Activated CD4-positive, alpha-beta memory T cell treated with anti-CD3 and anti-CD28 coated beads, Interleukin-2, amount 10 ng/mL, durations not matched to agents 7 days and 5 days (primary cell): ENCODE measurements around the gene SEZ6L. TPM values are rescaled to one million over a fixed set of nuclear protein-coding genes. Genes with fewer than 3 reads are reported as not detected.
A peak's percentile ranks its signal among the peaks of the same experiment; 100 is the strongest.

Experiments used
- CTCF ChIA-PET: fragments of 350-600 bp; sonication (Branson Sonifier 250); formaldehyde crosslinking; loops from one replicate; lab custom pipeline; 2021; ENCODE audit warnings: antibody characterized with exemption, inconsistent platforms; lab: Charles Lee
- POLR2A ChIA-PET: fragments of 350-600 bp; sonication (Branson Sonifier 250); formaldehyde crosslinking; loops from one replicate; lab custom pipeline; 2021; ENCODE audit warnings: antibody characterized with exemption; lab: Charles Lee
- DNase-seq: peaks from one replicate; pipeline ENCODE4 v3.0.0-alpha.2; 2020
- H3K27ac Mint-ChIP-seq: one replicate; pipeline ENCODE4 v1.8.0; 2021; ENCODE audit warnings: mild to moderate bottlenecking, mixed read lengths
- H3K27me3 Mint-ChIP-seq: one replicate; pipeline ENCODE4 v1.8.0; 2021; ENCODE audit warnings: mixed read lengths
- H3K36me3 Mint-ChIP-seq: one replicate; pipeline ENCODE4 v1.8.0; 2021; ENCODE audit warnings: low read depth, mixed read lengths
- H3K4me1 Mint-ChIP-seq: one replicate; pipeline ENCODE4 v1.8.0; 2021; ENCODE audit warnings: mixed read lengths
- H3K4me3 Mint-ChIP-seq: one replicate; pipeline ENCODE4 v1.8.0; 2021; ENCODE audit warnings: mild to moderate bottlenecking, mixed read lengths
- H3K9me3 Mint-ChIP-seq: one replicate; pipeline ENCODE4 v1.8.0; 2021; ENCODE audit warnings: mixed read lengths
- total RNA-seq, 2 experiments: library from RNA; stranded (reverse); gene quantifications; one replicate each; pipeline ENCODE4 v1.2.3, GENCODE V29; 2021

Gene SEZ6L
- total RNA-seq, 2 experiments from 2014 or later = not detected

DNA sequence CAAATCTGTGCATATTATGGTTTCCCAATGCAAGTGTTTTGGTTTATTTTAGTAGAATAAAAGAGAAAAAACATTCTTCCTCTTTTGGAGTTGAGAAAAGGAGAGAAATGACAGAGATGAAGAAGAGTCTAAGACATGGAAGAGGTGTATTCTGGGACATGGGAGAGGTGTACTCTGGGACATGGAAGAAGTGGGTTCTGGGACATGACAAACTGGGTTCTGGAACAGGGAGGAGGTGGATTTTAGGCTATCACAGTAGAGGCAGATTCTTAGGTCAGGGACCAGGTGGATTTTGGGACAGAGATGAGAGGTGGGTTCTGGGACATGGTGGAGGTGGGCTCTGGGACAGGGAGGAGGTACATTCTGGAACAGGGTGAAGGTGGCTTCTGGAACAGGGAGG, 257.7 kb downstream of the SEZ6L start:
- H3K36me3 Mint-ChIP-seq = no peaks in the 10 kb centered on the region
- H3K4me3 Mint-ChIP-seq = peak overlapping the region; percentile 50

DNA sequence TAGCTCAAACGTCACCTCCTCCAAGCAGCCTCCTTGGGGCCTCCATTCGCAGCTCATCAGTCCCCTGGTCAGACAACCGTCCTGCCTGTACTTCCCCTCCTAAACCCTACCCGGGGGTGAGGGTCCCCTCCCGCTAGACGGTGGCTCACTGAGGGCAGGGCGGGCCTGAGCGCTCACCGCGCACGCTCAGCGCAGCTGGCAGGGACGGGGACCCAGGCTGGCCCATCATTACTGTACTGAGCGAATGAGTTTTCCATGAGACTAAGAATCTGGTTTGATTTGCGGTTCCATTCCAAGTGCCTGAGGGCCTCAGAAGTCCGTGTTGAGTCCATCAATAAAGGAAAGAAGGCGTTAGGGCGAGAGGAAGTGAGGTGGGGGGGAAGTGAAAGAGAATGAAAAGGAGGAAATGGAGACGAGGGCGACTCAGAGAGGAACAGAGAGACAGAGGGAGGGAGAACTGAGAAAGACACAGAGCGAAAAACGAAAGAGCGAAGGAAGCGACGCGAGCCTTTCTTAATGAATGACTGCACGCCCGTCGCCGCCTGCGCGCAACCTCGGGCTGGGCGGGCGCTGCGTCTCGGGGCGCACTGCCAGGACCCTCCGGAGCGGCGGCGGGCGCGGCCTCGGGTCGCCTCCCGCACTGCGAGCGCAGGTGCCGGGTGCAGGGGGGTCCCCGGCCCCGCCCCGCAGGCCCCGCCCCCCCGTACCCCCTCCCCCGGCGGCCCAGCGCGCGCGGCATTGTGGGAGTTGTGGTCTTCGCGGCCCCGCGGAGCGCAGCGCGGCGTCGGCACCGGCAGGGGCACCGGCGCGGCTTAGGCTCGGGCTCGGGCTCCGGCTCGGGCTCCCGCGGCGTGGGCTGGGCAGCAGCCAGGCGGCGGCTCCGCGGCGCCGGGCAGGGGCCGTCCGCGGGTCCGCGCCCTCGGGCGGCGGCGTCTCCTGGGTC, 259.5 kb downstream of the SEZ6L start, which contains the start of gene ASPHD2:
Gene ASPHD2, plus strand, starts transcription at position 746 of the 943 bp plus-strand sequence. CDS start 4,356 bp downstream, outside the sequence.
- peaks cover 50% of the 10 kb centered on the region for H3K4me1 Mint-ChIP-seq
- POLR2A ChIA-PET = interaction anchor here (0.7 to 4.1 kb wide), 11 partner anchors 9 to 245 kb away, joined by 3 to 45 read pairs (median 4); partner anchors contain the start of genes HPS4 and SRRD
- H3K27ac Mint-ChIP-seq = peak within 1 kb of the TSS; percentile 97
- peaks cover 10% of the 10 kb centered on the region for H3K27me3 Mint-ChIP-seq
- CTCF ChIA-PET = interaction anchor here (1.0 to 1.2 kb wide), 2 partner anchors 74 to 244 kb away, joined by 3 to 5 read pairs; no protein-coding TSS in a partner anchor
- H3K9me3 Mint-ChIP-seq = peaks cover 1% of the 10 kb centered on the region
- peak; percentile 82 for DNase-seq
- peak within 1 kb of the TSS; percentile 93 for H3K4me3 Mint-ChIP-seq
- peaks cover 8% of the 10 kb centered on the region for H3K36me3 Mint-ChIP-seq

More for the DNA sequence above, 257.7 kb downstream of the SEZ6L start:
- Mint-ChIP-seq H3K27me3 (peaks cover 19% of the 10 kb centered on the region), H3K27ac (peak overlapping the region; percentile 21), H3K4me1 (peaks cover 38% of the 10 kb centered on the region), H3K9me3 (peaks cover 10% of the 10 kb centered on the region)
- DNase-seq = no peak
- ChIA-PET POLR2A (no interaction called here), CTCF (no interaction called here)

DNA sequence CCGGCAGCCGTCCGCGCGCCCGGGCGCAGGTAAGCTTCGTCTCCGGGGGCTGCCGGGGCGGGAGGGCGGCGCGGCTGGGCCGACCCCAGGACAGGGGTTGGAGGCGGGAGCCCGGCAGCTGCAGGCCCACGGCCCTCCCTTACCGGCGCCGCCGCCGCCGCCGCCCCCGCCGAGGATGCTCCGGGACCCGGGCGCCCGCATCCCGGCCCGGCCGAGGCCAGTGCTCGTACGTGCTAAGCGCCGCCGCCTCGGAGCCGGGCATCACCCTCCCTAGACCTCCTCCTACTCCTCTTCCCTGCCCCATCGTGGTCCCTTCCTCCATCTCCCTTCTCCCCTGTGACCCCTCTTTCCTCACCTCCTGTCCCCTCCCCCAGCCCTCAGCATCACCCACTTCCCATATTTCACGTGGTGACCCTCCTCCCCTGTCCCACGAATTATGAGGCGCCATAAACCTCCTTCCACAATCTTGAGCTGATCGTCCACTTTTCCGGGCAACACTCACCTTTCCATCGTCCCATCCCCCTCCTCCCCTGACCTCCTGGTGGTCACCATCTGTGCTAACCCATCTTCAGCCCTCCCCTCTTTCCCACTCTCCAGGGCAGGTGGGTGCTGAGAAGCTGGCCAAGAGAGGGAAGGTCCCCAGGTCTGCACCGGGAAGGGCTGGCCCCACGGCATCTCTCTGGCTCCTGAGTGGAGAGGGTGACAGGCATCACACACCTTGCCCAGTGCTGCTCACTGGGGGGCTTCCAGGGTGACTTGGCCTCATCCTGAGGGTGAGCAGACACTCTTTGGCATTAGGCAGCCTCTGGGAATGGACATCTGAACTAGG, 260.4 kb downstream of the SEZ6L start:
- H3K4me1 Mint-ChIP-seq = peaks cover 50% of the 10 kb centered on the region
- peaks cover 14% of the 10 kb centered on the region for H3K36me3 Mint-ChIP-seq
- H3K4me3 Mint-ChIP-seq = peak overlapping the region; percentile 68
- peak overlapping the region; percentile 79 for H3K27ac Mint-ChIP-seq
- DNase-seq = peak; percentile 26
- CTCF ChIA-PET = interaction anchor here (1.4 to 2.1 kb wide), 4 partner anchors 31 to 214 kb away, joined by 4 to 11 read pairs (median 5); no protein-coding TSS in a partner anchor
- H3K27me3 Mint-ChIP-seq = peaks cover 10% of the 10 kb centered on the region
- POLR2A ChIA-PET = interaction anchor here (0.9 to 4.1 kb wide), 8 partner anchors 10 to 244 kb away, joined by 3 to 45 read pairs (median 6); partner anchors contain the start of genes HPS4 and SRRD
- no peaks in the 10 kb centered on the region for H3K9me3 Mint-ChIP-seq

DNA sequence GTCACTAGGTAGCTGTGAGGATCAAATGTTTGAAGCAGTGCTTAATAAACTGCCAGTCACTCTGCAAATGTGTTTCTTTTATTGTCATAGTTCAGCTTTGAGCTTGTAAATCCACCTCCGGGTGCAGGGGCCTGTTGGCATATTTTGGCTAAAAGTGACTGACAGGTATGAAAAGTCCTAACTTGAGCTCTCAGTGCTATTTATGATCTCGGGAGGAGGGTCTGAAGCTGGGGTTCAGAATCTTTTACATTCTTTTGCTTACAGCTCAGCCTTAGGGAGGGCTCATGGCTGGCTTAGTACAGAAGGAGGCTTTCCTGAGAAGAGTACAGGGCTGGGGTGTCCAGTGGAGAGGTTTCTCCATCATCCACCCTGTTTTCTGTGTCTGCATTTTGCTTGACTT, 261.3 kb downstream of the SEZ6L start:
- Mint-ChIP-seq H3K4me1 (peaks cover 59% of the 10 kb centered on the region), H3K27ac (peak overlapping the region; percentile 79), H3K36me3 (peaks cover 23% of the 10 kb centered on the region), H3K4me3 (peak overlapping the region; percentile 68), H3K27me3 (peaks cover 10% of the 10 kb centered on the region), H3K9me3 (no peaks in the 10 kb centered on the region)
- DNase-seq = no peak
- ChIA-PET POLR2A (interaction anchor here (0.9 to 4.1 kb wide), 9 partner anchors 10 to 243 kb away, joined by 3 to 45 read pairs (median 6); partner anchors contain the start of genes HPS4, SRRD and TFIP11), CTCF (interaction anchor here (0.9 to 2.1 kb wide), 9 partner anchors 30 to 241 kb away, joined by 3 to 11 read pairs (median 4); partner anchors contain the start of genes HPS4 and SRRD)

DNA sequence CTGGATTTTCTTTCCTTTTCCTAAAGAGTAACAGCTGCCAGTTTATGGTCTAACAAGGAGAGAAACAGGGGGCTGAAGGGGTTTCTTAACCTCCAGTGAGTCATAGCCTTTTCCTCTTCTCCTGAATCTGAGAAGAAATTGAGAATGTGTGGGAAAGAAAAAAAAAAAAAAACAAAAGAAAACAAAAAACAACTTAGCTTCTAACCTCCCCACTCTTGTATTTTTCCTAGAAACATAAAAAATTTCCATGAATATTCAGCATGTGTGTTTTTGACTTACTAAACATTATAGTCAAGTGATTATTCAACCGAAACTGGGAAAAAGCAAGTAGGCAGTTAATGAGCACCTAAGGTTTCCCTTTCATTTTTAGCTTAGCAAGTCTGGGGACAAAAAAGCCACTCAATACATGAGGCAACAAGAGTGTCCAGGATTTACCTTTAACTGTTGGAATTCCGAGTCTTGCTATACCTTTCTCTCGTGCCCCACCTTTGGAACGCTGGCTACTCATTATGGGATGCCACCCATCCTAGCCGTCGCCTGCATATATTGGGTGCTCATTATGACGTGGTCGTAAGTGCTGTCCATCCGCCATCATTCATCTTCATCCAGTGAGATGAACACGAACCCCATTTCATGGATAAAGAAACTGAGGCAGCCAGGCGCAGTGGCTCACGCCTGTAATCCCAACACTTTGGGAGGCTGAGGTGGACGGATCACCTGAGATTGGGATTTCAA, 262.2 kb downstream of the SEZ6L start:
- H3K27ac Mint-ChIP-seq = peak overlapping the region; percentile 79
- H3K4me3 Mint-ChIP-seq = peak overlapping the region; percentile 68
- POLR2A ChIA-PET = interaction anchor here (0.9 to 4.1 kb wide), 6 partner anchors 9 to 242 kb away, joined by 3 to 45 read pairs (median 6); partner anchors contain the start of genes HPS4, SRRD and TFIP11
- H3K4me1 Mint-ChIP-seq = peaks cover 66% of the 10 kb centered on the region
- peaks cover 26% of the 10 kb centered on the region for H3K36me3 Mint-ChIP-seq
- H3K9me3 Mint-ChIP-seq = no peaks in the 10 kb centered on the region
- DNase-seq = no peak
- CTCF ChIA-PET = interaction anchor here (0.7 to 2.1 kb wide), 8 partner anchors 29 to 1009 kb away, joined by 3 to 11 read pairs (median 4); partner anchors contain the start of genes HPS4 and SRRD
- peaks cover 5% of the 10 kb centered on the region for H3K27me3 Mint-ChIP-seq

DNA sequence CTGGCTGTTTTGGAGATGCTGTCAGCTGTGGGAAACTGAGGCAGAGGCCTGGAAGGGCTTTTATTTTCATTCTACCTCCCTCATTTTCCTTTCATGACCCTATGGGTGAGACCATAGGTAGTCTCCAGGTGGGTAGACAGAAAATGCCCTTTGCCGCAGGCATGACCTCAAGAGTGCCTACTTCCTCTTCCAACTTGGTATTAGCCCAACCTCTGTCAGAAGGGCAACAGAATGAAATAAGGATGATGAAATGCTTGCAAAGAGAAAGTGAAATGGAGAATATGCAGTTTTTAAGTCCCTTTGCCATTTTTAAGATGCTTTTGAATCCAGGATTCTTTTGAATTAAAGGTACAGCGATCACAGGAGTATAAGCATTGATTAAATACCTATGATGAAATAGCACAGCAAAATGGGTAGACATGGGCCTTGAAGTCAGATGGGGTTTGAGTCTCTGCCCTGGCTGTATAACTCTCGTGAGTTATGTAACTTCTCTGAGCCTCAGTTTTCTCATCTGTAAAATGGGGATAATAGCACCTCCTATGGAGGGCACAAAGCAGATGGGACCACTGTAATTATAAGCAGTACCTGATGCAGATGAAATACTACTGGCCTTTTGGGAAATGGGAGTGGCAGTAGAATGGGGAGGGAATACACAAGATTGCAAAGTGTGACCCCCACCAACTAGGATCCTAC, 263.5 kb downstream of the SEZ6L start:
- CTCF ChIA-PET = no interaction called here

More for the DNA sequence above, 263.5 kb downstream of the SEZ6L start:
- Mint-ChIP-seq H3K4me3 (no peak overlapping the region), H3K4me1 (peaks cover 71% of the 10 kb centered on the region), H3K27me3 (no peaks in the 10 kb centered on the region), H3K9me3 (no peaks in the 10 kb centered on the region), H3K36me3 (peaks cover 26% of the 10 kb centered on the region), H3K27ac (no peak overlapping the region)
- POLR2A ChIA-PET = interaction anchor here (3.5 kb wide), 1 partner anchor 52 kb away, joined by 28 read pairs; the partner anchor contains the start of genes HPS4 and SRRD
- no peak for DNase-seq
